BJ (cell line): ENCODE data around the gene ABLIM2. TPM values are rescaled to one million over a fixed set of nuclear protein-coding genes. Genes with fewer than 3 reads are reported as not detected.

ENCODE experiments used
- CTCF ChIA-PET: fragments of 350-600 bp; formaldehyde crosslinking; extraction: SDS; loops from one replicate; lab custom pipeline; 2021; ENCODE audit warnings: antibody characterized with exemption, inconsistent platforms; lab: Yijun Ruan, JAX
- POLR2A ChIA-PET: fragments of 300-600 bp; sonication (Branson Sonifier 250); formaldehyde crosslinking; extraction: SDS; loops from one replicate; lab custom pipeline; 2021; ENCODE audit warnings: antibody characterized with exemption; lab: Charles Lee
- DNase-seq: peaks from one replicate; pipeline ENCODE4 v3.0.0-alpha.2; 2011; ENCODE audit warnings: low read depth
- H3K27me3 ChIP-seq: 2 replicates; pipeline ENCODE4 v1.6.0; 2011; ENCODE audit warnings: low read length; ENCODE audit not compliant: control insufficient read depth, insufficient read depth
- H3K36me3 ChIP-seq: 2 replicates; pipeline ENCODE4 v1.5.1; 2011; ENCODE audit warnings: low read length; ENCODE audit not compliant: control insufficient read depth, insufficient read depth
- H3K4me3 ChIP-seq: 2 replicates; pipeline ENCODE4 v1.5.1; 2011; ENCODE audit warnings: low read depth, mild to moderate bottlenecking, control low read depth, low read length
- polyA plus RNA-seq: library from polyadenylated mRNA; depleted of rRNA; stranded (reverse); fragments of >200 nt; gene quantifications from 2 replicates; pipeline ENCODE4 v1.2.3, GENCODE V29; 2011
- TF ChIP-seq, protein P1 (sequence below): IDR thresholded peaks from 2 replicates; pipeline ENCODE4 v1.5.1; 2011; ENCODE audit warnings: low read depth, mild to moderate bottlenecking, control low read depth, inconsistent platforms, low read length, moderate library complexity; ENCODE audit not compliant: insufficient read depth

Gene ABLIM2
- polyA plus RNA-seq, 1 experiment: 0.07 TPM

DNA sequence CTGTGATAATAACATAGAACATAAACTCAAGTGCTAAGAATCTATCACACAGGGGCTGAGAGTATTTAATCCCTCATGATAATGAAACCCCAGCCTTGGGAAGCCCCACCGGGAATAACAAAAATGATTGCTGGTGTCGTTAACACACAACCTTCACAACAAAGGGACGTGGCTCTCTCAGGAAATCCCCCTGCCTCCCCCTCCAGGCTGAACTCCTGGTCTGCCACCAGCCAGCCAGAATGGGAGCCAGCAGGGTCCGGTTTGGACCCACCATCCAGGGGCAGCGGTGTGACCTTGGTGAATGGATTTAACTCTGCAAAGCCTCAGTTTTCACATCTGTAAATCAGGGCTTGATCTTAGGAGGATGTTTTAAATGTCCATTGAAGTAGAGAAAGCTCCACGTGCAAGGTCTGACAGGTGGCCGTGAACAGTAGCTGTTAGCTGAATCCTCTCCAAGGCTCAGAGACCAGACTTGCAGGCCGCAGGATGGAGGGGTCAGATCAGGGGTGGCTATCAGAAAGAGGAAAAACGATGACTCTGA, 46.5 kb downstream of the ABLIM2 start:
- H3K27me3 ChIP-seq: peaks cover 8% of the 10 kb centered on the region; the same call in 1 of the 2 replicates
- H3K4me3 ChIP-seq: no peak overlapping the region
- CTCF ChIA-PET: no interaction called here
- no peaks in the 10 kb centered on the region for H3K36me3 ChIP-seq
- TF ChIP-seq, protein P1, sequence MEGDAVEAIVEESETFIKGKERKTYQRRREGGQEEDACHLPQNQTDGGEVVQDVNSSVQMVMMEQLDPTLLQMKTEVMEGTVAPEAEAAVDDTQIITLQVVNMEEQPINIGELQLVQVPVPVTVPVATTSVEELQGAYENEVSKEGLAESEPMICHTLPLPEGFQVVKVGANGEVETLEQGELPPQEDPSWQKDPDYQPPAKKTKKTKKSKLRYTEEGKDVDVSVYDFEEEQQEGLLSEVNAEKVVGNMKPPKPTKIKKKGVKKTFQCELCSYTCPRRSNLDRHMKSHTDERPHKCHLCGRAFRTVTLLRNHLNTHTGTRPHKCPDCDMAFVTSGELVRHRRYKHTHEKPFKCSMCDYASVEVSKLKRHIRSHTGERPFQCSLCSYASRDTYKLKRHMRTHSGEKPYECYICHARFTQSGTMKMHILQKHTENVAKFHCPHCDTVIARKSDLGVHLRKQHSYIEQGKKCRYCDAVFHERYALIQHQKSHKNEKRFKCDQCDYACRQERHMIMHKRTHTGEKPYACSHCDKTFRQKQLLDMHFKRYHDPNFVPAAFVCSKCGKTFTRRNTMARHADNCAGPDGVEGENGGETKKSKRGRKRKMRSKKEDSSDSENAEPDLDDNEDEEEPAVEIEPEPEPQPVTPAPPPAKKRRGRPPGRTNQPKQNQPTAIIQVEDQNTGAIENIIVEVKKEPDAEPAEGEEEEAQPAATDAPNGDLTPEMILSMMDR: no peak
- no peak for DNase-seq
- POLR2A ChIA-PET: no interaction called here

DNA sequence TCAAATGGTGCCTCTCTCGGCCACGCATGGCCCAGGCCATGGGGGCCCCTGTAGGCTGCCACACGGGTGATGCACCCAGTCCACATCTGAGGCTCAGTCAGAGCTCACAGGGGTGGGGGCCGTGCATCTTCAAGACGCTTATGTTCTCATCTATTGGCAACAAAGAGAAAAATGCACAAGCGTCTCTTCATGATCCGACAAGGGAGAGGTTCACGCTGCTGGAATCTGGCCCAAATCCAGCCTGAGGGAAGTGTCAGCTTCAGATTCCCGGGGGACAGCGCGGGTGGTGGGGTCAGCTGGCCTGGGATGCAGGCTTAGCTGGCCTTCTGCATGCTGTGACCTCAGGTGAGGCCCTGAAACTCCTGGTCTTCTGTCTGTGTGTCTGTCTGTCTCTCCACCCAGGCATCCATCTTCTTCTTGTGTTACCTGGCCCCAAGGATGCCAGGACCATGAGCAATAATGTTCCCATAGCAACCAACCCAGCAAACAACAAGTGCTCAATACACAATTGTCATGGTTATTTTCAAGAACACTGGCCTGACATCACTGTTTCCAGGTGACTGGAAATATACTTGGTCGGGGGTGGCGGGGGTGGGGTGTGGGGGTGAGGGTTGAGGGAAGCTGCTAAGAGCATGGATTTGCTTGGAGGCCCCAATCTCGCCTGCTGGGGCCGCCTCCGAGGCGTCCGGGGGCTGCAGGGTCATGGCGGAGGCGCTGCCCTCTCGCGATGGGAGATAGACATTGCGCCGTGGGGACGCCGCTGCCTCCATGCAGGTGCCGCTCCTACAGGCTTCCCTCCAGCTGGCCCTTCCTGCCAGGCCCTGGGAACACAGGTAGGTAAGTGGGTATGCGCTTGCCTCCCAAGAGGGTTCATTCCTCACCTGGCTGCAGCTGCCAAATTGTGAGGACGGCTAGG, 48.3 kb downstream of the ABLIM2 start:
- H3K27me3 ChIP-seq: peaks cover 7% of the 10 kb centered on the region; the same call in 1 of the 2 replicates
- H3K4me3 ChIP-seq: no peak overlapping the region
- no peaks in the 10 kb centered on the region for H3K36me3 ChIP-seq
- POLR2A ChIA-PET: no interaction called here
- CTCF ChIA-PET: no interaction called here
- TF ChIP-seq, protein P1: no peak
- DNase-seq: no peak

DNA sequence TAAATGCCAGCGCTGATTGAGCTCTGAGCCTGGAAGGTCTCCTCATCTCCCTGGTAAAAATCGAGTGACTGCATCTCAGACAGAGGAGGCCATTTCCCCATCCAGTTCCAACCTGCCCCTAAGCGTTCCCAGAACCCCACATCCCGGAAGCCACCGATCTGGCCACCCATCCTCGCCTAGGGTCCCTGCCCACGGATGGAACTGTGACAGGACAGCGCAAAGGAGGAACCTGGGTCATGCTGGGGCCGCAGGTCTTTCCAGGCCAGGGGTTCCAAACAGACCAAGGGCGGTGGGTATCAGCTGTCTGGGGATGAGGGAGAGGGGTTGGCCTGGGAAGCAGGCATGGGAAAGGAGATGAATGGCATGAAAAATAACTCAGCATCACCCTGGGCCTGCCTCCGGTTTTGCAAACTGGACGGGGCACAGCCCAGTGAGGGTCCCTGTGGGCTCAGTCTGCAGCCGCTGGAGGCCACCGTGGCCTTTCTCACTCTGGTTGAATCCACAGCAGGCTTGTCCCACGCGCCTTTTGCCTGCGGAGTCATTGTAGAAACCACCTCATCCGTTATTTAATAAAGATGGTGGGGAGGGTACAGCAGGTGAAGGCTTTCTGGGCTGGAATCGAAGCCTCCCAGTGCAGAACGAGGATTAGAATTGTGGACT, 49.1 kb downstream of the ABLIM2 start:
- TF ChIP-seq, protein P1: no peak
- DNase-seq: no peak
- peaks cover 7% of the 10 kb centered on the region; the same call in 1 of the 2 replicates for H3K27me3 ChIP-seq
- POLR2A ChIA-PET: no interaction called here
- CTCF ChIA-PET: no interaction called here
- no peak overlapping the region for H3K4me3 ChIP-seq
- H3K36me3 ChIP-seq: no peaks in the 10 kb centered on the region

DNA sequence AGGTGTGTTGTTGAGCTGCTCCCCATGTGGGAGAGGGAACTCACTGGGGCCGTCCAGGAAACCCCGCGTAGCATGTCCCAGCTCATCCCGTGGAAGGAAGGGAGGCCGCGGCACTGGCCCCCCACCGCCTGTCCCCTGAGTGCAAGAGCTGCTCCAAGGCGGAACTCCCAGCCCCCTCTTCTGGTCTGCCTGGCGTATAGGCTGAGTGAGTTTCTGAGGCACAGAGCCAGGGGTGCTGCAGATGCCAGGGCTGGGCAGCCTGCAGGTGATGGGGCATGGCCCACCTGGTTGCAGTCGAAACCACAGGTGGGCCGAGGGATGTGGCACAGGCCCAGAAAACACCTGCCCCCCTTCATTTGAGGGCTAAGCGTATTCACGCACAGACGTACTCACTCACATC, 49.6 kb downstream of the ABLIM2 start:
- H3K4me3 ChIP-seq: no peak overlapping the region
- ChIA-PET POLR2A (no interaction called here), CTCF (no interaction called here)
- peaks cover 7% of the 10 kb centered on the region; the same call in 1 of the 2 replicates for H3K27me3 ChIP-seq
- DNase-seq: no peak
- no peaks in the 10 kb centered on the region for H3K36me3 ChIP-seq
- TF ChIP-seq, protein P1: no peak

DNA sequence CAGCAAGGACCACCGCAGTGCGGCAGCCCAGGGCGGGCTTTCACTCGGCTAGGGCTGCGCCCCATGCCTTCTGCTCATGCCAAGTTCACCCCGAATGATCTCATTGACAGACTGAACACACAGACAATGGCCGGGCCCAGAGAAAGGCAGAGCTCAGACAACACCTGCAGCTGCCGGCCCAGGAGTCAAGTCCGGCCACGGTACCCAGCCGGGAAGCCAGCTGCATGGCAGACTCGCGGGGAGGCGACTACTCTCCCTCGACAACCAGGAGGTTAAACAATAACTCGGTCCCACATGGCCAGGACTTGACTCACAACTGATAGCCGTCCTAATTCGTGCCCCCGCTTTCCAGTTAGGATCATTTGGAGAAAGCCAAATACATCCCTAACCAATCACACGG, 50.4 kb downstream of the ABLIM2 start:
- Histone ChIP-seq H3K27me3 (peaks cover 7% of the 10 kb centered on the region; the same call in 1 of the 2 replicates), H3K4me3 (no peak overlapping the region), H3K36me3 (no peaks in the 10 kb centered on the region)
- POLR2A ChIA-PET: no interaction called here
- TF ChIP-seq, protein P1: no peak
- no peak for DNase-seq
- CTCF ChIA-PET: no interaction called here
